Measurements from ENCODE around the gene ATG5.

DNA sequence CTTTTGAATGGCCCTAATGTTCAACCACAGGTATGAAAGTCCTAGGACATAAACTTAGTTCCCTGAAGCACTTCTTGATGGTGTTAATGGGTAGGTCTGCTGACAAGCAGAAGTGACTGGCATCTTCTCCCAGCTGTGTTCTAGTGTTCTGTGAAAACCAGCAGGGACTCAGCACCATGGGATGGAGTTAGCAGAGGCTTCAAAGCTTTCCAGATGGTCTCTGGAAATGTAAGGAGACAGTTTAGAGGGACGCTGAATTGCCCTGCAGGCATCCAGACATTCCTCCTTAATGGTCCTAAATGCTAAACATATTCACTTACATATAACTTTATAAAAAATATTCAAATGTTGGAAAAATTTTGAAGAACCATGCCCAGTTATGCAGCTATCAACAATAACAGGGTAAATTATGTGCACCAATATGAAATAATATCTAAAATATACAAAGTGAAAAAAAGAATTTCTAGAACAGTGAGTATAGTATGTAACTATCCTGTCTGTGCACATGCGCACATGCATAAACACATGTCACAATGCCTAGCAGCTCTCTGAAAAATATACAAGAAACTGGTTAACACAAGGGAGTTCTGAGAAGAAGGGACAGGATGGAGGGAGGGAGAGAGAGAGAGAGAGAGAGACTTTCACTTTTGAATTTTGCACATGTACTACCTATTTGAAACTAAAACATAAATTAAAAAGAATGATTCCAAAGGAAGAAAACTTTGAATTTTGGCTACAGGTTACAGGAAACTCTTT is 152.3 kb downstream of the ATG5 start:
- TF ChIP-seq, protein P1, sequence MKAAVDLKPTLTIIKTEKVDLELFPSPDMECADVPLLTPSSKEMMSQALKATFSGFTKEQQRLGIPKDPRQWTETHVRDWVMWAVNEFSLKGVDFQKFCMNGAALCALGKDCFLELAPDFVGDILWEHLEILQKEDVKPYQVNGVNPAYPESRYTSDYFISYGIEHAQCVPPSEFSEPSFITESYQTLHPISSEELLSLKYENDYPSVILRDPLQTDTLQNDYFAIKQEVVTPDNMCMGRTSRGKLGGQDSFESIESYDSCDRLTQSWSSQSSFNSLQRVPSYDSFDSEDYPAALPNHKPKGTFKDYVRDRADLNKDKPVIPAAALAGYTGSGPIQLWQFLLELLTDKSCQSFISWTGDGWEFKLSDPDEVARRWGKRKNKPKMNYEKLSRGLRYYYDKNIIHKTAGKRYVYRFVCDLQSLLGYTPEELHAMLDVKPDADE (conservative IDR thresholded peaks at IDR 0.05; ENCODE audit: control insufficient read depth, low read depth, low read length), result no peak
- TF ChIP-seq ZBTB26 (CRISPR knock-in tag; IDR thresholded peaks at IDR 0.05) (no peak), USF2 (CRISPR knock-in tag; IDR thresholded peaks at IDR 0.05) (no peak), PREB (CRISPR knock-in tag; IDR thresholded peaks at IDR 0.05) (no peak), EZH2 (IDR thresholded peaks at IDR 0.05; ENCODE audit: borderline replicate concordance, low read depth, low read length) (no peak), SMARCE1 (IDR thresholded peaks at IDR 0.05) (no peak), ELF4 (CRISPR knock-in tag; IDR thresholded peaks at IDR 0.05) (no peak), TAF7 (tag; IDR thresholded peaks at IDR 0.05) (no peak), ARNT (IDR thresholded peaks at IDR 0.05) (no peak), E2F1 (CRISPR knock-in tag; IDR thresholded peaks at IDR 0.05) (no peak), BMI1 (IDR thresholded peaks at IDR 0.05; ENCODE audit: low read length) (no peak)

Measured in K562 (cell line).